Astrocyte (in vitro differentiated cells and primary cell): ENCODE data around the gene MGAT5. TPM values are rescaled to one million over a fixed set of nuclear protein-coding genes. Genes with fewer than 3 reads are reported as not detected.

Experiments used
- DNase-seq: peaks from one replicate; pipeline ENCODE4 v3.0.0-alpha.2; 2010; ENCODE audit warnings: low read depth
- FAIRE-seq: peaks from 2 replicates; lab custom pipeline; 2011; peaks lifted over from hg19 to GRCh38; lab: Jason Lieb, UNC
- H2AFZ ChIP-seq: 2 replicates; pipeline ENCODE4 v1.6.0; 2012; ENCODE audit warnings: low read depth, low read length, inconsistent platforms
- H3K27ac ChIP-seq: 2 replicates; pipeline ENCODE4 v1.5.1; 2011; ENCODE audit warnings: low read depth, low read length, inconsistent platforms
- H3K27me3 ChIP-seq: 2 replicates; pipeline ENCODE4 v1.6.0; 2011; ENCODE audit warnings: low read length, inconsistent platforms; ENCODE audit not compliant: insufficient read depth
- H3K36me3 ChIP-seq: 2 replicates; pipeline ENCODE4 v1.5.1; 2011; ENCODE audit warnings: low read length, inconsistent platforms; ENCODE audit not compliant: insufficient read depth
- H3K4me1 ChIP-seq: 2 replicates; pipeline ENCODE4 v1.5.1; 2011; ENCODE audit warnings: low read length, inconsistent platforms; ENCODE audit not compliant: insufficient read depth
- H3K4me2 ChIP-seq: 2 replicates; pipeline ENCODE4 v1.6.0; 2012; ENCODE audit warnings: low read length, inconsistent platforms
- H3K4me3 ChIP-seq: 2 replicates; pipeline ENCODE4 v1.5.1; 2011; ENCODE audit warnings: low read depth, mild to moderate bottlenecking, low read length, inconsistent platforms; ENCODE audit not compliant: insufficient read depth
- H3K79me2 ChIP-seq: 2 replicates; pipeline ENCODE4 v1.6.0; 2012; ENCODE audit warnings: mild to moderate bottlenecking, low read length, inconsistent platforms; ENCODE audit not compliant: insufficient read depth
- H3K9ac ChIP-seq: 2 replicates; pipeline ENCODE4 v1.6.0; 2012; ENCODE audit warnings: mild to moderate bottlenecking, low read length, inconsistent platforms
- H3K9me3 ChIP-seq: 2 replicates; pipeline ENCODE4 v1.5.1; 2012; ENCODE audit warnings: low read depth, mild to moderate bottlenecking, low read length, inconsistent platforms; ENCODE audit not compliant: insufficient read depth
- H4K20me1 ChIP-seq: 2 replicates; pipeline ENCODE4 v1.6.0; 2012; ENCODE audit warnings: low read length, inconsistent platforms; ENCODE audit not compliant: insufficient read depth
- H3K27ac Mint-ChIP-seq: one replicate; pipeline ENCODE4 v1.8.0; 2021; ENCODE audit warnings: mild to moderate bottlenecking, mixed read lengths; ENCODE audit not compliant: unreplicated experiment
- H3K27me3 Mint-ChIP-seq: one replicate; pipeline ENCODE4 v1.8.0; 2021; ENCODE audit warnings: low read depth, mixed read lengths; ENCODE audit not compliant: unreplicated experiment
- H3K36me3 Mint-ChIP-seq: one replicate; pipeline ENCODE4 v1.8.0; 2021; ENCODE audit warnings: low read depth, mixed read lengths; ENCODE audit not compliant: unreplicated experiment
- H3K4me1 Mint-ChIP-seq: one replicate; pipeline ENCODE4 v1.8.0; 2021; ENCODE audit warnings: low read depth, mixed read lengths; ENCODE audit not compliant: unreplicated experiment
- H3K4me3 Mint-ChIP-seq: one replicate; pipeline ENCODE4 v1.8.0; 2021; ENCODE audit warnings: mild to moderate bottlenecking, moderate library complexity, mixed read lengths; ENCODE audit not compliant: unreplicated experiment
- H3K9me3 Mint-ChIP-seq: one replicate; pipeline ENCODE4 v1.8.0; 2021; ENCODE audit warnings: mild to moderate bottlenecking, mixed read lengths; ENCODE audit not compliant: unreplicated experiment
- CTCF ChIP-seq: IDR thresholded peaks from 2 replicates; pipeline ENCODE4 v1.5.1; 2011; ENCODE audit warnings: low read depth, mild to moderate bottlenecking, inconsistent platforms, low read length, moderate library complexity; ENCODE audit not compliant: insufficient read depth
- EZH2 ChIP-seq: IDR thresholded peaks from 2 replicates; pipeline ENCODE4 v1.6.1; 2012; ENCODE audit warnings: mild to moderate bottlenecking, low read length, inconsistent platforms; ENCODE audit not compliant: insufficient read depth
- total RNA-seq: library from RNA; stranded (reverse); gene quantifications from 2 replicates; pipeline ENCODE4 v1.2.1, GENCODE V29; 2021

Gene MGAT5
- total RNA-seq, 1 donor from 2014 or later = 80.2 TPM

- Mint-ChIP-seq H3K27ac (no peak overlapping the region), H3K9me3 (peaks cover 5% of the 10 kb centered on the region), H3K36me3 (no peaks in the 10 kb centered on the region), H3K27me3 (peaks cover 15% of the 10 kb centered on the region), H3K4me3 (no peak overlapping the region), H3K4me1 (no peaks in the 10 kb centered on the region)
- FAIRE-seq = no peak
- Histone ChIP-seq H3K4me2 (no peak overlapping the region), H3K79me2 (no peaks in the 10 kb centered on the region), H4K20me1 (no peaks in the 10 kb centered on the region), H3K4me1 (no peaks in the 10 kb centered on the region), H3K27me3 (no peaks in the 10 kb centered on the region), H3K4me3 (no peak overlapping the region), H3K9me3 (no peaks in the 10 kb centered on the region), H3K9ac (no peak overlapping the region), H3K36me3 (no peaks in the 10 kb centered on the region), H2AFZ (no peak overlapping the region), H3K27ac (no peak overlapping the region)
- TF ChIP-seq EZH2 = no peak
- TF ChIP-seq CTCF = no peak
- DNase-seq = no peak
Measured at GRCh38 chr2:134468776-134469175, 214.9 kb downstream of the MGAT5 start.

GRCh38 chr2:134469516-134470115 is 215.7 kb downstream of the MGAT5 start:
- FAIRE-seq = no peak
- H3K4me3 Mint-ChIP-seq = no peak overlapping the region
- peaks cover 9% of the 10 kb centered on the region for H3K9me3 Mint-ChIP-seq

More at GRCh38 chr2:134469516-134470115, 215.7 kb downstream of the MGAT5 start:
- Histone ChIP-seq H3K79me2 (no peaks in the 10 kb centered on the region), H3K4me1 (no peaks in the 10 kb centered on the region), H2AFZ (no peak overlapping the region), H3K27ac (no peak overlapping the region), H3K4me3 (no peak overlapping the region), H3K36me3 (no peaks in the 10 kb centered on the region), H3K4me2 (no peak overlapping the region), H3K9ac (no peak overlapping the region), H3K9me3 (no peaks in the 10 kb centered on the region), H4K20me1 (no peaks in the 10 kb centered on the region), H3K27me3 (no peaks in the 10 kb centered on the region)
- TF ChIP-seq CTCF = no peak
- no peak for TF ChIP-seq EZH2
- Mint-ChIP-seq H3K27me3 (peaks cover 15% of the 10 kb centered on the region), H3K27ac (no peak overlapping the region), H3K4me1 (no peaks in the 10 kb centered on the region), H3K36me3 (no peaks in the 10 kb centered on the region)
- no peak for DNase-seq
